Measurements from ENCODE around the gene FBXW8.

FBXW8 gene

DNA sequence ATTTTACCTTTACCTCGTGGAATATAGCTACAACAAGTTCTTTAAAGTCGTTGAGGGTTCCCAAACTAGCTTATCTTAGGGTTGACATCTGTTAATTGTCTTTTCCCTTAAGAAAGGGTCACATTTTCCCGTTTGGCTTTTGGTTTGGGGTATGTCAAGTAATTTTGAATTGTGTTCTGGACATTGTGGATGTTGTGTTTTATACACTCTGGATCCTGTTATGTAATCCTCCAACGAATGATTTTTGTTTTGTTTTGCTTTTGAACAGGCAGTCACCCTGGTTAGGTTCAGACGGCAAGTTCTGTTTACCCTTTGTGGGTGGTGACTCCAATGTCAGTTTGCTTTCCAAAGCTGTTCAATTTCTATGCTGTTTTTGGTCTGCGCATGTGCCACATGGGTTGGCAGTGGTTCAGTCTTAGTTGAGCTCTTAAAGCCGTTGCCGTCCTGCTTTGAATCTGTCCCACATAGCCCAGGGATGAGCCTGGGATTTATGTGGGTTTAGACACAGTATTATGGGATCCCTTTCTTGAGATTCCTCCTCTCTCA lies 103.7 kb downstream of the FBXW8 start:
- no peak for DNase-seq (ENCODE audit: low read depth in 1 of 2, low spot score in 1 of 2)
- no peak for TF ChIP-seq GABPA (IDR thresholded peaks at IDR 0.05; ENCODE audit: low read depth)
- no peak overlapping the region for H3K4me3 ChIP-seq (replicated peaks; ENCODE audit: insufficient read depth, low read length)
- no peak overlapping the region for H3K27ac ChIP-seq (replicated peaks)
- H3K27me3 ChIP-seq (ENCODE audit: insufficient read depth, poor library complexity, severe bottlenecking): no peaks in the 10 kb centered on the region

DNA sequence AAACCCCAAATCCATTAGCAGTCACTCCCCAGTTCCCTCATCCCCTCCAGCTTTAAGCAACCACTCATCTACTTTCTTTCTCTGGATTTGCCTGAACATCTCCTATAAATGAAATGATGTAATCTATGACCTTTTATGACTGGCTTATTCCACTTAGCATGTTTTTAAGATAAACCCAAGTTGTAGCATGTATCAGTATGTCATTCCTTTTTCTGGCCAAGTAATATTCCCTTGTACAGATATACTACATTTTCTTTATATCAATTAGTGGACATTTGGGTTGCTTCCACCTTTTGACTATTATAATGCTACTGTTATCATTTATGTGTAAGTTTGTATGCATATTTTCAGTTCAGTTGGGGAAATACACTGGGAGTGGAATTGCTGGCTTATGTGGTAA lies 105.1 kb downstream of the FBXW8 start:
- H3K4me3 ChIP-seq (replicated peaks; ENCODE audit: insufficient read depth, low read length): no peak overlapping the region
- no peak overlapping the region for H3K27ac ChIP-seq (replicated peaks)
- H3K27me3 ChIP-seq (ENCODE audit: insufficient read depth, poor library complexity, severe bottlenecking): no peaks in the 10 kb centered on the region
- no peak for DNase-seq (ENCODE audit: low read depth in 1 of 2, low spot score in 1 of 2)
- TF ChIP-seq SPI1 (IDR thresholded peaks at IDR 0.05; ENCODE audit: borderline replicate concordance, low read depth) (no peak), GABPA (IDR thresholded peaks at IDR 0.05; ENCODE audit: low read depth) (no peak), POLR2AphosphoS5 (IDR thresholded peaks at IDR 0.05; ENCODE audit: low read depth) (no peak)
- TF ChIP-seq, protein P1, sequence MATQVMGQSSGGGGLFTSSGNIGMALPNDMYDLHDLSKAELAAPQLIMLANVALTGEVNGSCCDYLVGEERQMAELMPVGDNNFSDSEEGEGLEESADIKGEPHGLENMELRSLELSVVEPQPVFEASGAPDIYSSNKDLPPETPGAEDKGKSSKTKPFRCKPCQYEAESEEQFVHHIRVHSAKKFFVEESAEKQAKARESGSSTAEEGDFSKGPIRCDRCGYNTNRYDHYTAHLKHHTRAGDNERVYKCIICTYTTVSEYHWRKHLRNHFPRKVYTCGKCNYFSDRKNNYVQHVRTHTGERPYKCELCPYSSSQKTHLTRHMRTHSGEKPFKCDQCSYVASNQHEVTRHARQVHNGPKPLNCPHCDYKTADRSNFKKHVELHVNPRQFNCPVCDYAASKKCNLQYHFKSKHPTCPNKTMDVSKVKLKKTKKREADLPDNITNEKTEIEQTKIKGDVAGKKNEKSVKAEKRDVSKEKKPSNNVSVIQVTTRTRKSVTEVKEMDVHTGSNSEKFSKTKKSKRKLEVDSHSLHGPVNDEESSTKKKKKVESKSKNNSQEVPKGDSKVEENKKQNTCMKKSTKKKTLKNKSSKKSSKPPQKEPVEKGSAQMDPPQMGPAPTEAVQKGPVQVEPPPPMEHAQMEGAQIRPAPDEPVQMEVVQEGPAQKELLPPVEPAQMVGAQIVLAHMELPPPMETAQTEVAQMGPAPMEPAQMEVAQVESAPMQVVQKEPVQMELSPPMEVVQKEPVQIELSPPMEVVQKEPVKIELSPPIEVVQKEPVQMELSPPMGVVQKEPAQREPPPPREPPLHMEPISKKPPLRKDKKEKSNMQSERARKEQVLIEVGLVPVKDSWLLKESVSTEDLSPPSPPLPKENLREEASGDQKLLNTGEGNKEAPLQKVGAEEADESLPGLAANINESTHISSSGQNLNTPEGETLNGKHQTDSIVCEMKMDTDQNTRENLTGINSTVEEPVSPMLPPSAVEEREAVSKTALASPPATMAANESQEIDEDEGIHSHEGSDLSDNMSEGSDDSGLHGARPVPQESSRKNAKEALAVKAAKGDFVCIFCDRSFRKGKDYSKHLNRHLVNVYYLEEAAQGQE (IDR thresholded peaks at IDR 0.05; ENCODE audit: insufficient replicate concordance, low read depth): no peak
- TF ChIP-seq, protein P2, sequence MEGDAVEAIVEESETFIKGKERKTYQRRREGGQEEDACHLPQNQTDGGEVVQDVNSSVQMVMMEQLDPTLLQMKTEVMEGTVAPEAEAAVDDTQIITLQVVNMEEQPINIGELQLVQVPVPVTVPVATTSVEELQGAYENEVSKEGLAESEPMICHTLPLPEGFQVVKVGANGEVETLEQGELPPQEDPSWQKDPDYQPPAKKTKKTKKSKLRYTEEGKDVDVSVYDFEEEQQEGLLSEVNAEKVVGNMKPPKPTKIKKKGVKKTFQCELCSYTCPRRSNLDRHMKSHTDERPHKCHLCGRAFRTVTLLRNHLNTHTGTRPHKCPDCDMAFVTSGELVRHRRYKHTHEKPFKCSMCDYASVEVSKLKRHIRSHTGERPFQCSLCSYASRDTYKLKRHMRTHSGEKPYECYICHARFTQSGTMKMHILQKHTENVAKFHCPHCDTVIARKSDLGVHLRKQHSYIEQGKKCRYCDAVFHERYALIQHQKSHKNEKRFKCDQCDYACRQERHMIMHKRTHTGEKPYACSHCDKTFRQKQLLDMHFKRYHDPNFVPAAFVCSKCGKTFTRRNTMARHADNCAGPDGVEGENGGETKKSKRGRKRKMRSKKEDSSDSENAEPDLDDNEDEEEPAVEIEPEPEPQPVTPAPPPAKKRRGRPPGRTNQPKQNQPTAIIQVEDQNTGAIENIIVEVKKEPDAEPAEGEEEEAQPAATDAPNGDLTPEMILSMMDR (IDR thresholded peaks at IDR 0.05; ENCODE audit: insufficient read depth, low read length): no peak

DNA sequence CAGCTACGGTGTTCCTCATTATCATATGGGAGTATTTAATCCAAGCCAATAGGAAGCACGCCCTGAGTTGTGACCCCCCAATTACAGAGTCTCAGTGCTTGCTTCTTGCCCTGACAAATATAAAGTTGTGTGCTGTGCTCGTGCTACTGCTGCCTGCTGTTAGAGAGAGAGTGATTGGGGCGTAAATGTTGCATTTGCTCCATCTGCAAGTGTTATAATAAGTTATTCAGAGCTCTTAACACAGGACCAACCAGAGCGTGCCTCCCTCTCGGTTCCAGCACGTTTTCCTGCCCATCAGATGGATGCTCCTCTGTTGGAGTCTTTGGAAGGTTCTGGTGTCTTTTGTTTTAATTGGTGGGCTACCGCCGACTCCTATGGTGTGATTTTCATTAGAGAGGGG lies 107.1 kb downstream of the FBXW8 start:
- Histone ChIP-seq H3K27me3 (ENCODE audit: insufficient read depth, poor library complexity, severe bottlenecking) (no peaks in the 10 kb centered on the region), H3K27ac (replicated peaks) (no peak overlapping the region), H3K4me3 (replicated peaks; ENCODE audit: insufficient read depth, low read length) (no peak overlapping the region)
- DNase-seq (ENCODE audit: low read depth in 1 of 2, low spot score in 1 of 2): no peak
- no peak for TF ChIP-seq POLR2AphosphoS5 (IDR thresholded peaks at IDR 0.05; ENCODE audit: low read depth)

DNA sequence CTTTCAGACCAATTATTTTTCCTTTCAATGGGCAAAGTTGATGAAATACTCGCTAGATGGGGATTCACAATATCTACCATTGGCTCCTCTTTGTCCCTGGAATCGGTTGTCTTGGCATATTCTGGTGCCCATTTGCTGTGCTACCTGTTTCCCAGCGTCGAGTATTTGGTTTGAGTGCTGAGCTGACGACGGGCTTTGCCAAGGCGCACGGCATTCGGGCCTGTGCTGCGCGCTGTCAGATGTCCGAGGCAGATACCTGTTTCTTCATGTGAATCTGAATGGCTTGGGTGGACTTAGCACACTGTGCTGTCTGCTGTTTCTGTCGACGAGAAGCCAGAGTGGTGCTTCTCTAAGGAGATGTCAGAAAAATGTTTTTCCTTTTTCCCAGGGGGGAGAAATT lies 107.5 kb downstream of the FBXW8 start:
- Histone ChIP-seq H3K27ac (replicated peaks) (no peak overlapping the region), H3K4me3 (replicated peaks; ENCODE audit: insufficient read depth, low read length) (no peak overlapping the region), H3K27me3 (ENCODE audit: insufficient read depth, poor library complexity, severe bottlenecking) (no peaks in the 10 kb centered on the region)
- no peak for TF ChIP-seq POLR2AphosphoS5 (IDR thresholded peaks at IDR 0.05; ENCODE audit: low read depth)
- TF ChIP-seq, protein P2 (IDR thresholded peaks at IDR 0.05; ENCODE audit: insufficient read depth, low read length): no peak
- TF ChIP-seq, protein P1 (IDR thresholded peaks at IDR 0.05; ENCODE audit: insufficient replicate concordance, low read depth): no peak
- no peak for DNase-seq (ENCODE audit: low read depth in 1 of 2, low spot score in 1 of 2)

DNA sequence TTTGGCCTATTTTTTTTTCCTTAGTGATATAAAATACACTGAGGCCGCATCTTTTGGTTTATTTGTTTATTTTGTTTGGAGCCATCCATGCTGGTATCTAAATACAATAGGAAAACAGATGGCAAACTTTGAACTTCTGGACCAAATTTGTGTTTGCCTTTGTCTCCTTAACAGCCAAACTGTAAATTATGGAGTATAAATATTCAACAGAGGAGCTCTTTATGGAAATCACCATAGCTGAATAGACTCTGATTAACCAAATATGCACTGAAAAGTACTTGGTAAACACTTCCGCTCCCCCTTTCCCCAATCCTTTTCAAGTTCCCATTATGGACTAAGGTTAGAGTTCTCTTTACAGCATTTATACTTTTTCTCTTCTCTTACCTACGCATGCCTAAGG lies 107.9 kb downstream of the FBXW8 start:
- Histone ChIP-seq H3K4me3 (replicated peaks; ENCODE audit: insufficient read depth, low read length) (no peak overlapping the region), H3K27me3 (ENCODE audit: insufficient read depth, poor library complexity, severe bottlenecking) (no peaks in the 10 kb centered on the region), H3K27ac (replicated peaks) (no peak overlapping the region)
- no peak for TF ChIP-seq POLR2AphosphoS5 (IDR thresholded peaks at IDR 0.05; ENCODE audit: low read depth)
- TF ChIP-seq, protein P2 (IDR thresholded peaks at IDR 0.05; ENCODE audit: insufficient read depth, low read length): no peak
- no peak for DNase-seq (ENCODE audit: low read depth in 1 of 2, low spot score in 1 of 2)

Measured in HL-60 (cell line).